NCI-H748 treated with DMSO at 0.1 percent for 48 hours (cell line): Measurements from ENCODE around the gene OR2A14.
"Not testable (repeated sequence)": the region's sequence is repeated elsewhere in the genome, so short reads cannot be mapped to it uniquely, and the experiment has no call there.

Experiments
- DNase-seq: peaks from one replicate; lab custom pipeline; 2025; lab: John Stamatoyannopoulos, UW

OR2A14 gene

GRCh38 chr7:144148224-144148827 is 25.4 kb downstream of the OR2A14 start:
- no peak for DNase-seq

- no peak for DNase-seq
Observed at GRCh38 chr7:144158861-144159260, 35.9 kb downstream of the OR2A14 start.

- DNase-seq: no peak
Observed at GRCh38 chr7:144164784-144165183, 41.8 kb downstream of the OR2A14 start.

DNA sequence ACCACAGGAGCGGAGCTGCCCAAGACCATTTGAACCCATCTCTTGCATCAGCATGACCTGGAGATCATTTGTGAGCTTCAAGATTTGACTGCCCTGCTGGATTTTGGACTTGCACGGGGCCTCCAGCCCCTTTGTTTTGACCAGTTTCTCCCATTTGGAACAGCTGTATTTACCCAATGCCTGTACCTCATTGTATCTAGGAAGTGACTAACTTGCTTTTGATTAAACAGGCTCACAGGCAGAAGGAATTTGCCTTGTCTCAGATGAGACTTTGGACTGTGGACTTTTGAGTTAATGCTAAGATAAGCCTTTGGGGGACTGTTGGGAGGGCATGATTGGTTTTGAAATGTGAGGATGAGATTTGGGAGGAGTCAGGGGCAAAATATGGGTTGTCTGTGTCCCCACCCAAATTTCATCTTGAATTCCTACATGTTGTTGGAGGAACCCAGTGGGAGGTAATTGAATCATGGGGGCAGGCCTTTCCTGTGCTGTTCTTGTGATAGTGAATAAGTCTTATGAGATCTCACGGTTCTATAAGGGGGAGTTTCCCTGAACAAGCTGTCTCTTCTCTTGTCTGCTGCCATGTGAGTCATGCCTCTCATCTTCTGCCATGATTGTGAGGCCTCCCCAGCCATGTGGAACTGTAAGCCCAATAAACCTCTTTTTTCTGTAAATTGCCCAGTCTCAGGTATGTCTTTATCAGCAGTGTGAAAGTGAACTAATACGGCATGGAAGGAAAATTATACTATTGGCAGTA is 48.8 kb downstream of the OR2A14 start:
- not testable (repeated sequence) for DNase-seq

- no peak for DNase-seq
Observed at GRCh38 chr7:144174613-144175012, 51.6 kb downstream of the OR2A14 start.

DNA sequence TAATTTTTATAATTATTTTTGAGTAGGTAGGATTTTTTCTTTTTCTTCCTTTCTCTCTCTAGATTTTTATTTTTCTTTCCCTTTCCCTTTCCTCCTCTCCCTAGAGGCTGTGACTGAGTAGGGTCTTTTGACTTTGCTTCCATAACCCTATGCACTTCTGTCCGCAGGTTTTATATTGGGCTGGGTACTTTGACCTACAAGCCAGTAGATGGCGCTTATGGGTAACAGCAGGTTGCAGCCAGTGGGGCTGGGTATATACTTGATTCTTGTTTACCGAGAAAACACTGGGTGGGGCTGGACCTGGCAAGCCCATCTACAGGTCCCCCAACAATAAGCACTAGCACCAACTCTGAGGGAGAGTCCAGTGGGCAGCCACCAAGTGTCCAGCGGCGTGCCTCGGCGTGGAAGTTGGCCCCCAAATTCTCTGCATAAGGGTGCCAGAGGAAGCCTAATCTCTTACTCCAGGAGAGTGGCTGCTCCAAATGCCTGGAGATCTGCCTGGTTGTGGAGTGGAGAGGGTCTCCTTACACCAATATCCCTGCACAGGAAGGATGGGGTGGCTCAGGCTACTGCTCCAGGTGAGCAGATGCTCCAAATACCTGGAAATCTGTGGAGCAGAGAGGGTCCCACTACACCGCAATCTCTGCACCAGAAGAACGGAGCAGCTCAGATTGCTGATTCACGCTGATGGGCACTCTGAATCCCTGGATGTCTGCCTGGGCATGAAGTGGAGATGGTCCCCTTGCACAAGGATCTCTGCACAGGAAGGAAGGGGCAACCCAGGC is 55.6 kb downstream of the OR2A14 start:
- not testable (repeated sequence) for DNase-seq

GRCh38 chr7:144179165-144179479 is 56.1 kb downstream of the OR2A14 start:
- not testable (repeated sequence) for DNase-seq
